A673 (cell line): ENCODE measurements around the gene FOXA2. TPM values are rescaled to one million over a fixed set of nuclear protein-coding genes. Genes with fewer than 3 reads are reported as not detected.

ENCODE experiments used
- BruUV-seq: library from RNA; stranded (reverse); fragments of 400-500 nt; replicated peaks from 2 replicates; lab custom pipeline; 2021; lab: Mats Ljungman, UMichigan
- CTCF ChIA-PET: fragments of 300-600 bp; sonication (Branson Sonifier 250); formaldehyde crosslinking; loops from one replicate; lab custom pipeline; 2022; ENCODE audit warnings: antibody characterized with exemption; lab: Charles Lee
- POLR2A ChIA-PET: fragments of 300-600 bp; sonication (Branson Sonifier 250); formaldehyde crosslinking; loops from one replicate; lab custom pipeline; 2022; ENCODE audit warnings: antibody characterized with exemption; ENCODE audit not compliant: low non-redundant PET; lab: Charles Lee
- DNase-seq: peaks from one replicate; pipeline ENCODE4 v3.0.0-alpha.2; 2015; ENCODE audit warnings: low spot score
- H3K27ac ChIP-seq: fragments of 200-600 bp; sonication (generic); 2 replicates; pipeline ENCODE4 v1.5.1; 2016; ENCODE audit warnings: mixed run types, low read depth, mild to moderate bottlenecking, mixed read lengths, antibody characterized with exemption, low read length; ENCODE audit not compliant: poor library complexity, severe bottlenecking
- H3K27me3 ChIP-seq: fragments of 200-600 bp; sonication (generic); replicated peaks from 2 replicates; pipeline ENCODE4 v1.6.1; 2017; ENCODE audit warnings: mixed run types, low read depth, mild to moderate bottlenecking, mixed read lengths, antibody characterized with exemption, low read length; ENCODE audit not compliant: insufficient read depth, poor library complexity
- H3K36me3 ChIP-seq: fragments of 200-600 bp; sonication (generic); 2 replicates; pipeline ENCODE4 v1.6.1; 2016; ENCODE audit warnings: mixed run types, mild to moderate bottlenecking, mixed read lengths, antibody characterized with exemption, low read length; ENCODE audit not compliant: insufficient read depth, poor library complexity, severe bottlenecking
- H3K4me1 ChIP-seq: fragments of 200-600 bp; sonication (generic); 2 replicates; pipeline ENCODE4 v1.6.1; 2017; ENCODE audit warnings: mixed run types, mild to moderate bottlenecking, mixed read lengths, antibody characterized with exemption, low read length; ENCODE audit not compliant: insufficient read depth, poor library complexity, severe bottlenecking
- H3K4me3 ChIP-seq: fragments of 200-600 bp; sonication (generic); 2 replicates; pipeline ENCODE4 v1.5.1; 2016; ENCODE audit warnings: low read depth, mixed run types, mild to moderate bottlenecking, mixed read lengths, low read length; ENCODE audit not compliant: poor library complexity, severe bottlenecking
- H3K9me3 ChIP-seq: fragments of 200-600 bp; sonication (generic); 2 replicates; pipeline ENCODE4 v1.6.1; 2016; ENCODE audit warnings: mixed run types, low read depth, mild to moderate bottlenecking, mixed read lengths, antibody characterized with exemption, low read length; ENCODE audit not compliant: poor library complexity, severe bottlenecking
- CTCF ChIP-seq: fragments of 300-800, 200-600 bp; sonication (generic); conservative IDR thresholded peaks from 2 replicates; pipeline ENCODE4 v1.5.1; 2017; ENCODE audit warnings: low read depth, mild to moderate bottlenecking, antibody characterized with exemption, low read length, moderate library complexity, mixed read lengths
- EZH2 ChIP-seq: fragments of 200-600 bp; sonication (generic); IDR thresholded peaks from 2 replicates; pipeline ENCODE4 v1.6.1; 2017; ENCODE audit warnings: borderline replicate concordance, low read depth, mild to moderate bottlenecking, mixed read lengths, antibody characterized with exemption, low read length; ENCODE audit not compliant: poor library complexity, severe bottlenecking
- intact Hi-C: fragments of 100-400 bp; cut with micrococcal nuclease; formaldehyde crosslinking; loops from one replicate; pipeline ENCODE4 v1.10.0; 2022; ENCODE audit not compliant: unreplicated experiment
- total RNA-seq: library from RNA; stranded (reverse); gene quantifications from 2 replicates; pipeline ENCODE4 v1.2.3, GENCODE V29; 2021

FOXA2 gene
- total RNA-seq, 1 experiment from 2014 or later: not detected

- intact Hi-C loops: no loop called here
- no peak for TF ChIP-seq EZH2
- no peak for TF ChIP-seq CTCF
- ChIA-PET POLR2A (no interaction called here), CTCF (no interaction called here)
- Histone ChIP-seq H3K27ac (no peak overlapping the region), H3K27me3 (peaks cover 20% of the 10 kb centered on the region), H3K36me3 (no peaks in the 10 kb centered on the region), H3K4me1 (no peaks in the 10 kb centered on the region), H3K9me3 (no peaks in the 10 kb centered on the region), H3K4me3 (no peak overlapping the region)
- BruUV-seq: no TSS peak
- DNase-seq: no peak
Observed at GRCh38 chr20:22620342-22620741, 36.0 kb upstream of the FOXA2 start.

GRCh38 chr20:22619806-22620205, 35.4 kb upstream of the FOXA2 start:
- Histone ChIP-seq H3K4me3 (no peak overlapping the region), H3K27me3 (peaks cover 25% of the 10 kb centered on the region), H3K27ac (no peak overlapping the region), H3K9me3 (no peaks in the 10 kb centered on the region), H3K4me1 (no peaks in the 10 kb centered on the region), H3K36me3 (no peaks in the 10 kb centered on the region)
- ChIA-PET POLR2A (no interaction called here), CTCF (no interaction called here)
- no peak for DNase-seq
- intact Hi-C loops: no loop called here
- TF ChIP-seq CTCF (no peak), EZH2 (no peak)
- no TSS peak for BruUV-seq

- H3K9me3 ChIP-seq: no peaks in the 10 kb centered on the region
- ChIA-PET POLR2A (no interaction called here), CTCF (no interaction called here)
- no peak overlapping the region for H3K27ac ChIP-seq
- no TSS peak for BruUV-seq
- H3K36me3 ChIP-seq: no peaks in the 10 kb centered on the region
- no peaks in the 10 kb centered on the region for H3K4me1 ChIP-seq
- H3K4me3 ChIP-seq: no peak overlapping the region
- TF ChIP-seq CTCF (no peak), EZH2 (no peak)
- H3K27me3 ChIP-seq: peaks cover 25% of the 10 kb centered on the region
- intact Hi-C loops: no loop called here
- DNase-seq: no peak
Observed at GRCh38 chr20:22619272-22619671, 34.9 kb upstream of the FOXA2 start.
